Stomach (tissue), 4 donors: Measurements from ENCODE around the gene PRRT3.
A peak's percentile ranks its signal among the peaks of the same experiment; 100 is the strongest.

Experiments used
- CTCF ChIP-seq, 7 experiments: fragments of 450-650 bp in 4 of 7; fragments of 200-600 bp in 3 of 7; sonication (generic) in 3 of 7; IDR thresholded peaks; one replicate each; pipeline ENCODE4 v1.5.1; 2016 to 2019; ENCODE audit warnings: antibody characterized with exemption in 7 of 7, control low read depth in 2 of 7, mild to moderate bottlenecking in 1 of 7
- EP300 ChIP-seq: sonication (generic); formaldehyde crosslinking; IDR thresholded peaks from one replicate; pipeline ENCODE4 v1.6.1; 2017; ENCODE audit warnings: antibody characterized with exemption
- POLR2AphosphoS5 ChIP-seq, 3 donors: sonication (generic); formaldehyde crosslinking; IDR thresholded peaks; one replicate each; pipeline ENCODE4 v1.6.1; 2016; ENCODE audit warnings: antibody characterized with exemption in 3 of 3

GRCh38 chr3:9947025-9947995 lies 4.9 kb downstream of the PRRT3 start:
- TF ChIP-seq CTCF (IDR thresholded peaks at IDR 0.05) (peak in 4 of 7 experiments; percentile 48 to 90 (median 60)), POLR2AphosphoS5 (IDR thresholded peaks at IDR 0.05) (peak; percentile 18 to 75 (median 61)), EP300 (no peak)
